DMS153 treated with DMSO at 0.1 percent for 48 hours (cell line): ENCODE results near the gene TAF6.

Experiments
- DNase-seq: peaks from one replicate; lab custom pipeline; 2025; ENCODE audit not compliant: unreplicated experiment; lab: John Stamatoyannopoulos, UW

The TAF6 gene

DNA sequence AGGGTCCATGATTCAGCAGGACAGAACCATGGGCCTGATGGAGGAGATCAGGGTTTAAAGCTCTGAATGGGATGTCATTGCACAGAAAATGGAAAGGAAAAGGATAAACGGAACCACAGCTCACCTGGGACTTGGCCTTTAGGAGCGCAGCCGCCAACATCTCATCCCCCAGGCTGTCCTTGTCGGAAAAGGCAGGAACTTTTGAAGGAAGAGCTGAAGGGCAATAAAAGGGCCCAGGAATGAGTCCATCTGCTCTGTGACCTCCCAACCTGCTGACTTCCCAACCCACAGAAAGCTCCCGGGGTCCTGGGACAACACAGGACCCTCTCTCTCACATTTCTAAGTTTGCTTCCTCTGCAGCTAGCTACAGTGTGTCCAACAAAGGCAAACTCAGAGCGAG lies 43.7 kb downstream of the TAF6 start:
- DNase-seq: no peak

DNA sequence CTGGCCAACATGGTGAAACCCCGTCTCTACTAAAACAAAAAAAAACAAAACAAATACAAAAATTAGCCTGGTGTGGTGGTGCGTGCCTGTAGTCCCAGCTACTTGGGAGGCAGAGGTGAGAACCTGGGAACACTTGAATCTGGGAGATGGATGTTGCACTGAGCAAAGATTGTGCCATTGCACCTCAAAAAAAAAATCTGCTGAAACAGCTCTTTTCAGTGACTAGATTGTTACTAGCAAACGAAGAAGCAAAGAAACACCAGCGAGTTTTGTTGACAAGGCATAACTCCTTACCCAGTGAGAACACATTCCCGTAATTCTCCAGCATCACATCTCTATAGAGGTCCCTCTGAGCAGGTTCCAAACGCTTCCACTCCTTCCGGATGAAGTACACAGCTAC lies 44.3 kb downstream of the TAF6 start:
- no peak for DNase-seq

DNA sequence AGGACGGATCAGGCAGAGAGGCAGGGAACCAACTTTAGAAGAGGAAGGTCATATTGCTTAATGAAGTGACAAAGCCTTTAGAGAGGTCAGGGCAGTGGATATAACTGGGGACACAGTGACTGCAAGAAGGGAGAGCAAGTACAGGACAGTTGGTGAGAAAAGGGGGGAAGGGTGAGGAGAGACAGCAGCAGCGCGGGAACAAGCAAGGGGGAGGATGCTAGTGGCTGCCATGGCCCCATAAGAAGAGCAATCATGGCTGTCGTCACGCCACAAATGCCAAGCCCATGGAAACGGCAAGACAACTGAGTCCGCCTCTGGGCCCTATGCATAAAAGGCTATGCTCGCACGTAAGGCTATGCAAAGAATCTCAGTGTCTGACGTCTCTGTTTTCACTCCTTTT lies 46.7 kb downstream of the TAF6 start:
- DNase-seq: no peak

DNA sequence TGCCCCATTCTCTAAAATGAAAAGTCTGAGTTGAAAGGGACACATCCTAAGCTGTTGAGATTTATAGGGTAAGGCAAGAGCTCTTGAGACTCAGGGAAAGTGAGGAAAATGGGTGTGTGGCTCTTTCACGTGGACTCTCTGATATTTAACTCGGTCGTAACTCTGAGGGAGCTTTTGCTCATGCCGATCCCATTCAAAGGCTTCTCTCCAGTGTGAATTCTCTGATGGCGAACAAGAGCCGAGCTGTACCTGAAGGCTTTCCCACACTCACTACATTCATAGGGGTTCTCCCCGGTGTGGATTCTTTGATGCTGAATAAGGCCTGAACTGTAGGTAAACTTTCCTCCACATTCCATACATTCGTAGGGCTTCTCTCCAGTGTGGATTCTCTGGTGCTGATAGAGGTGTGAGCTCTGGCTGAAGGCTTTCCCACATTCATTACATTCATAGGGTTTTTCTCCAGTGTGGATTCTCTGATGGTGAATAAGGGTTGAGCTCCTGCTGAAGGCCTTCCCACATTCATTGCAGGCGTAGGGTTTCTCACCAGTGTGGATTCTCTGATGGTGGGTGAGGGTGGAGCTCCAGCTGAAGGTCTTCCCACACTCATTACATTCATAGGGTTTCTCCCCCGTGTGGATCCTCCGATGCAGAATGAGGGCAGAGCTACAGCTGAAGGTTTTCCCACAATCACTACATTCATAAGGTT lies 48.0 kb downstream of the TAF6 start:
- no peak for DNase-seq

DNA sequence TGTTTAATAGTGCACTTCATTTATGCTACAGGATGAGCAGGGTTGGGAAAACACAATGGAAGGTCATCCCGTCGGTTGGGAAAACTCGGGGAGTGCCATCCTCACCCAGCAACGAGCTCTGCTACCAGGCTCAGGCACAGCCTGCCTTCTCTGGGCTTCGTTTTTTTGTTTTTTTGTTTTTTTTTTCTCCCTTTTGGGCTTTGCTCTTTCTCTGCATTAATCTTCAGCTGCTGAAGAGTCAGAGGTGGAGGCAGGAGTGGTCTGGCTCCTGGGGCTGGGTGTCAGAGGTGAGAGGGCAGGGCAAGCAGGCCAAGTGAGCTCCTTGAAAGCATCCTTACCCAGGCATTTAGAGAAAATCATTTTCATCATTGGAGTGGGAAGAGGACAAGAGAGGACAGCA lies 49.2 kb downstream of the TAF6 start:
- no peak for DNase-seq

DNA sequence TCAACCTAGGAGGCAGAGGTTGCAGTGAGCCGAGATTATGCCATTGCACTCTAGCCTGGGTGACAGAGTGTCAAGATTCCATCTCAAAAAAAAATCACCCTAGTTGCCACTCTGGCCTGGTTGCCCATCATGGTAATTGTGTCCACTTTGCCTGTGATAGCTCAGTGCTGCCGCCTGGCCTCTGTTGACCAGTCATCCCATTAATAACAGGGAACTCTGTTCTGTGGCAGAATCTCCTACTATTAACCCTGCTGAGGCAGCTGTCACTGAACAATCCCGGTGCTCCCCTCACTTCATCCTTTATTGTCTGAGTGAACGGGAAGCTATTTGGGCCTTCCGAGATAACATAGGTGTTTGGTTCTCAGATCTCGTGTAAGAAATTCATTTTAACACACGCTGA lies 52.2 kb downstream of the TAF6 start:
- no peak for DNase-seq

DNA sequence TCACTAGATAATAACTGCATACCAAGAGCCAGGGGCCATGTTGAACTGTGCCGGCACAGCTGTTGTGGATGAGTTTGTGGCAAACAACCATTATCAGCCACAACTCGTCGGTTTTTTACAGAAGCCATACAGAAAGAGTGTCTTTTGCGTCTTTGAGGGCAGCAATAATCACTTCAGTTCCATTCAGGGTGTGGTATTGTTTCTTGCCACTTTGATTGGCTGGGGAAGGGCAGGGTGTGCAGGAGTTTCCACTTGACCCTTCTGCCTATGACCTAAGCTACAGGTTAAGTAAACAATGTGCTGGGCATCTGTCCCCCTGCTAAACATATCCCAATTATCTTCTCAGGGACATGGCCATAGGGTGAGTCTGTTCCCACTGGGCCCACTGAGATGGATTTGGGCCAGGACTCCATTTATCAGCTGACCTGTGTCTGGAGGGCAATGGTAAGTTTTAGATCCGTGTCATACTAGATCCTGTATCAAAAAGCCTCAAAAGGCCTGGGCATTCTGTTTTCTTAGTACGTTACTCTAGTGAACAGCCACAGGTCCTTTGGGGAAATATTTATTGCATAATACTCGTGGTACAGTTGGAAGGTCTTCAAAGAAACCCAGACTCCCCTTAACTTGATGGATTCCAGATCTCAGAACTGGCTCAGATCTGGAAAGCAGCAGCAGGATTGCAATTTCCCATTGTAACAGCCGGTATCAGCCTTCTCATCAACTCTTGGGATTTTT lies 53.5 kb downstream of the TAF6 start:
- DNase-seq: no peak

DNA sequence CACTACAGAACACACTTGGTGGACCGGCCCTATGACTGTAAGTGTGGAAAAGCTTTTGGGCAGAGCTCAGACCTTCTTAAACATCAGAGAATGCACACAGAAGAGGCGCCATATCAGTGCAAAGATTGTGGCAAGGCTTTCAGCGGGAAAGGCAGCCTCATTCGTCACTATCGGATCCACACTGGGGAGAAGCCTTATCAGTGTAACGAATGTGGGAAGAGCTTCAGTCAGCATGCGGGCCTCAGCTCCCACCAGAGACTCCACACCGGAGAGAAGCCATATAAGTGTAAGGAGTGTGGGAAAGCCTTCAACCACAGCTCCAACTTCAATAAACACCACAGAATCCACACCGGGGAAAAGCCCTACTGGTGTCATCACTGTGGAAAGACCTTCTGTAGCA lies 55.0 kb downstream of the TAF6 start:
- no peak for DNase-seq

DNA sequence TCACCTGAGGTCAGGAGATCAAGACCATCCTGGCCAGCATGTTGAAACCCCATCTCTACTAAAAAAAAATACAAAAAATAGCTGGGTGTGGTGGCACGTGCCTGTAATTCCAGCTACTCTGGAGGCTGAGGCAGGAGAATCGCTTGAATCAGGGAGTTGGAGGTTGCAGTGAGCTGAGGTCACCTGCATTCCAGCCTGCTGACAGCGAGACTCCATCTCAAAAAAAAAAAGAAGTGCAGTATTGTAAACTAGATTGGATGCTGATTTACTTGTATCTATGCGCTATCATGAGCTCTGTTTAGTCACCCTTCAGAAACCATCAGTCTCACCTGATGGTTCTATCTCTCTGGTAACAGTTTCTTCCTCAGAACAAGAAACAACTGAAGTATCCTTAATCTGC lies 55.8 kb downstream of the TAF6 start:
- no peak for DNase-seq

DNA sequence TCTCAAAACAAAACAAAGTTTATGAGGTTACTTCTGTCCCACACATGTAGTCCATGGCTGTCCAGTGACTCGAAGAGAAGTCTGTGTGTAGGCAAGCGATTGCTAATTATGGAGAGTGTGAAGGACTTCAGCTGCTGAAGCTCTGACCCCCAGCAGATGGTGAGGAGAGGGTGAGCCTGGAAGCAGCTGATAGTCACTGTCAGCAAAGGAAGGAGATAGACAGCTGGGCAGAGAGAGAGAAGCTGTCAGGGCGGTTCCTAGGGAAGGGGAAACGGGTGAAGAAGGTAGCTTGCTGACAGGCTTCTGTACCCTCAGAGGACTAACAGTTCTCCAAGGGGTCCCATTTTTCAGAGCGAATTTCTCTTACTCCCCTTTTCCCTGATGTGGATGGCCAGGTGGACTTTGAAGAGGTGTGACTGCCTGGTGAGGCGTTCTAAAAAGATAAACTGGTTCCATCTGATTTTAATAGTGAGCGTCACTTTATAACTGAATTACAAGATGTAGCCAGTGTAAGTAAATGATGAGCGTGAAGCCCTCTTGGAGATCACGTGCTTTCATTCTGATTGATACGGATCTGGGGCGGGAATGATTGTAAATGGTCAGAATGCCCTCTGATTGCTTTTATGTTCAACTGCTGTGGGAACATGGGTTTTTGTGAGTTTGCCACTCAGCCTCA lies 57.5 kb downstream of the TAF6 start:
- no peak for DNase-seq

DNA sequence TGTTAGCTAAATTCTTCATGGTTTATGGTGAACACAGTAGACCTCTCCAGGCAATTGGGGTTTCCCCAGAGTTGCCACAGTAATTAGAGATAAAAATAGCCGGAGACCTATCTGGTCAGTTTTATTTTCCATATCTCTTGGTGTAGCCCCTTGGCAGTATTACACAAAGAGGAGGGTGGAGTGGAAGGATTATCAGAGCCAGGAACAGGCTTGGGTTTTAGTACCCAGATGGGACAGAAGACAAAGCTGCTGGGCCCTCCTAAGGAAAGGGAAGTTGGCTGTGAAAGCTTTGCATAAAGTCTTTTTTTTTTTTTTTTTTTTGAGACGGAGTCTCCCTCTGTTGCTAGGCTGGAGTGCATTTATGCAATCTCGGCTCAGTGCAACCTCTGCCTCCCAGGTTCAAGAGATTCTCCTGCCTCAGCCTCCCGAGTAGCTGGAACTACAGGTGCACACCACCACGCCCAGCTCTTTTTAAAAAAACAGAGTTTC lies 59.9 kb downstream of the TAF6 start:
- no peak for DNase-seq
